HG03457 (cell line): ENCODE measurements around the gene CCDC174.

Experiments
- ATAC-seq: cut with Tn5 transposase; IDR thresholded peaks from one replicate; pipeline ENCODE4 v1.9.1; 2021; ENCODE audit warnings: moderate number of reproducible peaks; ENCODE audit not compliant: unreplicated experiment

The CCDC174 gene

DNA sequence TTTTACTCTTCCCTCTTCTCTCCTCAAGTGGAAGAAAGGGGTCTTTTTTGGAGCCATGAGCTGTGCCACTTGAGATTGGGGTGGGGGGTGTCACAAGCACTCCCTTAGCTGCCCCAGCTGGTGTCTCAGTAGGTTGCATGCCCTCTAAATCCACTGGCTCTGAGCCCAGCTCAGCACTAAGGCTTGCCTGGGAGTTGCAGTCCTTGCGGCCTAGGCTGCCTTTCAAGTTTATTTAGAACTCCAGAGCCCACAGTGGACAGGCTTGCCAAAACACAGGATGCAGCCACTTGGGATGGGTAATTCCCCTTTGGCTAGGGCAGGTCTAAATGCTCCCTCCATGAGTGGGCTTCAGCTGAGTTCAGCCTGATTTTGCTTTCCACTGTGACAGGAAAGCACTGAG lies 48.1 kb downstream of the CCDC174 start:
- no peak for ATAC-seq

GRCh38 chr3:14700891-14701290 lies 49.3 kb downstream of the CCDC174 start:
- no peak for ATAC-seq

GRCh38 chr3:14701676-14702075 lies 50.1 kb downstream of the CCDC174 start:
- no peak for ATAC-seq

DNA sequence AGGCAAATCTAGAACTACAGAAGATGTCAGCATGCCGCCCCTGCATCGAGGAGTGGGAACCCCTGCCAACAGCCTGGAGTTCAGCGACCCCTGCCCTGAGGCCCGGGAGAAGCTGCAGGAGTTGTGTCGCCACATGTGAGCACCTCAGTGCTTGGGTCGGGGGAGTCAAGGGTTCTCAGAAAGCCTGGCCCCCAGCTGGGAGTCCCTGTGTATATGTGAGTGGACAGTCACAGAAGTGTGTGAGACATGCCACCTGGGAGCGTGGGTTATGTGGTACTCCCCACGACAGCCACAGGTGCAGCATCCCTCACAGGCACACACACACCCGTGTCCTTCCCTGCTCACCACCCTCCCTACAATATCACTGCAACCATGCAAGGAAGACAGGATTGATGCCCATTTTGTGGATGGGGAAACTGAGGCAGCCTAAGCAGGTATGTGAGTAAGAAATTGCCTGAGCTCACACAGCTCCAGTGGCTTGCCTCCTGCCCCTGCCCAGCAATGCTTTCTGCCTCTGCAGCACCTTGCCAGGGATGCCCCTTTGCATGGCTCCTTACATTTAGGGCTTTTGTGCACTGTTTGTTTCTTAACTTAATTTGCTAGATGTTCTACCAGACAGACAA lies 51.7 kb downstream of the CCDC174 start:
- ATAC-seq: no peak

GRCh38 chr3:14703791-14704190 lies 52.2 kb downstream of the CCDC174 start:
- no peak for ATAC-seq

GRCh38 chr3:14706096-14706495 lies 54.5 kb downstream of the CCDC174 start:
- ATAC-seq: no peak

GRCh38 chr3:14716591-14716990 lies 65.0 kb downstream of the CCDC174 start:
- ATAC-seq: no peak

- no peak for ATAC-seq
Measured at GRCh38 chr3:14717307-14717706, 65.7 kb downstream of the CCDC174 start.

DNA sequence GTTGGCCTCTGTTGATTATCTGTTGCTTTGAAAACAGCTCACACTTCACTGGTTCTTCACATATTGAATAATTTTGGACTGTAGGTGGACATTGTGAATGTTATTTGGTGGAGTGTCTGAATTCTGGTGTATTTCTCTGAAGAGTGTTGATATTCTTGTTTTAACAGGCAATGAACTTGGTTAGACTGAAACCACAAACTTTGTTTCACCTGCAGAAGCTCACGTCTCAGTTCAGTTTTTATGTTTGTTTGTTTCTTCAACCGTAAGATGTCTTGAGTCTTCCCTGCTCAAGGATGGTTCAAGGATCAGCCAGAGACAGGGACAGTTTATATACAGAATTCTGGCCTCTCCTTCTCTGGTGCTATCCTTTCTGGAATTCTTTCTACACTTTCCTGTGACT lies 67.0 kb downstream of the CCDC174 start:
- ATAC-seq: no peak

DNA sequence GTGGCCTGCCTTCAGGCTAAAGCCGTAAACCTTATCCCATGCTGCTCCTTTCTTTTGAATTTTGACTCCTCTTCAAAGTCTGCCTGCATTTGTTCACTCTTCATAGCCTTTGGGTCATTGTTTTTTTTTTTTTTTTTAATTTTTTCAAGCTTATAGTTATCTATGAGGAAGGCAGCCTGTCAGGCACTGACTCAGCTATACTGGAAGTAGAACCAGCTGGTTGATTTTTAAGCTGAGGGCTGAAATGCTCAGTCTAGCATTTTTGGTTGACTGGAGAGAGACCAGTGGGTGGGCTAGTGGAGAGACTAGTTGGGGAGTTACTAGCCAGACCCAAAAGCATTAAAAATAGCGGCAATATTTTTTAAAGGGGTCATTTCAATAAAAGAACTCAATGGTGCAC lies 67.4 kb downstream of the CCDC174 start:
- no peak for ATAC-seq

- ATAC-seq: no peak
Measured at GRCh38 chr3:14721126-14721864, 69.7 kb downstream of the CCDC174 start.
